Measurements from ENCODE around the gene LRRC1.
A peak's percentile ranks its signal among the peaks of the same experiment; 100 is the strongest.
"Not testable (repeated sequence)": the region's sequence is repeated elsewhere in the genome, so short reads cannot be mapped to it uniquely, and the experiment has no call there.

The LRRC1 gene

DNA sequence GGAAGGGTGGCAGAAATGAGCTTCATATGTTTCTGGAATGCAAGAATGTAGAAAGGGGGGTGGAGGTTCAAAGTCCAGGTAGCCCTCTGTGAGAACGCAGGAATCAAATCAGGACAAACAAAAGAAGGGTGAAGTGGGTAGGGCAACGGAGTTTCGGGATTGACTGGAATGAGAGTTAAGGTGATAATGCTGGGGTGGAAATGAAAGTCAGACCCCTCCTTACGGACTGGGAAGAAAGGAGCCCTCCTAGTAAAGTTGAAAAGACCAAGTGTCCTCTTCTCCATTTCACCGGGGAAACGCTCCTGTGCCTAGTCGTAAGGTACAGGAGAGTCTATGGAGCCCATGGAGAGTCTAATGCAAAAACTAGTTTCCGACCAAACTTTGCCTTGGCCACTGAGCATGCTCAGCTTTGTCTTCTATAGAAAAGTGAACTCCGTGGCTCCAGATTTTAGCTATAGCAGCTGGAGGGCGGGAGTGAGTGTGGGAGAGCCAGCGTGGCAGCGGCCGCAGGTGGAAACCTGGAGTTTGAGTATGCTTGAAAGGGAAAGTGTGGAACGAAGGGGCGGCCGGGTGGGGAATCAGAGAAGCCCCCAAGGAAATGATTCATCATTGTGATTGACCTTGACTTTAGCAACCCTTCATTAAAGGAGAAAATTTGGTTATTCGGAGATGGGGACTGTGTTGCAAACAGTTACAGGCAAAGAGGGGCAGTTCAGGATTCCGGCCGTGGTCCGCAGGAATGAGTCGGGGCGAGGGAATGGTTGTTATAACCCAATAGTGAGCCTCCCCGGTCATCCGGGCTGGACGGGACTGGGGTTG, 1.3 kb upstream of the LRRC1 start:
- peak; percentile 17 to 22 for DNase-seq

- DNase-seq: peak; percentile 32 to 34
Measured at GRCh38 chr6:53794137-53794719, 577 bp upstream of the LRRC1 start.

DNA sequence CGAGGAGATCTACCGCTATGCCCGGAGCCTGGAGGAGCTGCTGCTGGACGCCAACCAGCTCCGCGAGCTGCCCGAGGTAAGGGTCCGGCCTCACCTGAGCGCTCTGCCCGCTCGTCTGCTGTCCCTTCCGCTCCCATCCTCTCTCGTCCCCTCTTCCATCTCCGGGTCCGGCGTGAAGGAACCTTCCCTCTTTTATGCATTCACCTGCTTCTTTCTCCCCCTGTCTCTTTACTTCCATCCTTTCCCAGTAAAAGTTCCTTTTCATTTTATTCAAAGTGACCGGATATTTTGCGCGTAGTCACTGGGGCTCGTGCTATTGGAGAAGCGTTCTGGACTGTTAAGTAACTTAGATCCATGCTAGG, 516 bp downstream of the LRRC1 start:
- no peak for DNase-seq

DNA sequence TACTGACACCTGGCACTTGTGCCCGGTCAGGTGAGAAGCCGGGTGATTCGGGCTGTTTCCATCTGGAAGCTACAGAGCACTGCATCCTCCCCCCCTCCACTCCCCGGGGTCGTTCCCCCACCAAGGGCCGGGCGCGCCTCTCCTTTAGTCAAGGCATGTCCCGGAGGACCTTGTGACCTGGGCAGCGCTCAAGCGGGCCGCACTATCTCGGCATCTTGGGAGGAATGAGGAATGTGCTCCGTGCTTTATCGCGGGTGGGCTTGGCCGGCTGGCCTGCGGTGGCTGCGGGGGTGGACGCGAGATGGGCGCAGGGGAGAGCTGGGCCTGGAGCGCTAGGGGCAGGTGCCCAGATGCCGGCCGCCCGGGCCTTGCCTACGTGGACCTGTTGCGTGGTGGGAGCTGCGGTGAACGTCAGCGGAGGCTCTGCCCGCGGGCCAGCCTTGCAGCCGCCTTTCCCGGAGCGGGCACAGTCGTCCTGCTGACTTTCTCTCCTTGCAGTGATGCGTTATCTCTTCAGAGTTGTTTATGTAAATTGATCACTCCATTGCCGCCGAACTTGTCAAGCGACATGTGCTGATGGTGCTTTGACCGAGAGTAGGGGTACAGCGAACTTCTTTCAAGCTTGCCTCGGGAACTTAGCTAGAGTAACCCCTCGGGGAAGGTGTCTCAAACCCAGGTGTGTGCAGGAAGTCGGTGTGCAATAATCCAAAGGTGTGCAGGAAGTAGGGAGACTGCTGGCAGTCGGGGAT, 1.1 kb downstream of the LRRC1 start:
- peak in 1 of 2 experiments; percentile 14 for DNase-seq

- no peak for DNase-seq
Measured at GRCh38 chr6:53796451-53796780, 1.6 kb downstream of the LRRC1 start.

DNA sequence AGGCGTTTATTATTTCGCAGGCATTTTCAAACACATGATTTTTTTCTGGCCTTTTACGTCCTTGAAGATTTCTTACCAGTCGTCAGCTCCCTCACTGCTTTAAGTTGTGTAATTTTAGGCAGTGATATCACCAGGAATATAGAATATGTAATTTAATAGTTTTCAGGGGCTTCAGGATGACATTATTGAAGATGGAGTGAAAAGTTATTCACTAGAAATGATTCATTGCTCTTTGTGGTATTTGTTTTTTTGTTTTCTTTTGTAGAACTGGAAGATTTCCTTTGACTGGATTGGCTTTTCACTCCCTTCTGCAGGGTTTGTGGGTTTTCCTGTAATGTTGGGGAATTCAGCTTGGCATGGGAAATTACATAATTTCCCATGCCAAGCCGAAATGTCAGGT, 2.0 kb downstream of the LRRC1 start:
- DNase-seq: no peak

- DNase-seq: no peak
Measured at GRCh38 chr6:53797304-53797703, 2.5 kb downstream of the LRRC1 start.

DNA sequence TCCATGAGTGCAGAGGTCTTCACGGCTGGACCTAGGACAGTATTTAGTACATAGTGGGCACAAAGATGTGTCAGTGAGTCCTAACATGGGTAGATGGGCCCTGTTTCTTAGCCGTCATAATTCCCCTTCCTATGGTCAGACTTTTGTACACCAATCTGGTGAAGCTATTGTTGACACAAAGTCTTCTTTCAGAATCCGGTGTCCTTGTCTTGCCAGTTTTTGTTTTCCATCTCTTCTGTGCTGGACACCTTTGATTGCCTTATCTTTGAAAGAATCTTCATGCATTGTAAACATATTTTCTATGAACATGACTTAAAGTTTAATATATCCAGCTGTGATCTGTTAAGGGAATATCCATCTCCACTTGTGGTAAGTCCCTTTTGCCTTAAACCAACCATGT, 4.5 kb downstream of the LRRC1 start:
- no peak for DNase-seq

- DNase-seq: no peak
Measured at GRCh38 chr6:53801022-53801421, 6.2 kb downstream of the LRRC1 start.

- DNase-seq: no peak
Measured at GRCh38 chr6:53802582-53802981, 7.8 kb downstream of the LRRC1 start.

DNA sequence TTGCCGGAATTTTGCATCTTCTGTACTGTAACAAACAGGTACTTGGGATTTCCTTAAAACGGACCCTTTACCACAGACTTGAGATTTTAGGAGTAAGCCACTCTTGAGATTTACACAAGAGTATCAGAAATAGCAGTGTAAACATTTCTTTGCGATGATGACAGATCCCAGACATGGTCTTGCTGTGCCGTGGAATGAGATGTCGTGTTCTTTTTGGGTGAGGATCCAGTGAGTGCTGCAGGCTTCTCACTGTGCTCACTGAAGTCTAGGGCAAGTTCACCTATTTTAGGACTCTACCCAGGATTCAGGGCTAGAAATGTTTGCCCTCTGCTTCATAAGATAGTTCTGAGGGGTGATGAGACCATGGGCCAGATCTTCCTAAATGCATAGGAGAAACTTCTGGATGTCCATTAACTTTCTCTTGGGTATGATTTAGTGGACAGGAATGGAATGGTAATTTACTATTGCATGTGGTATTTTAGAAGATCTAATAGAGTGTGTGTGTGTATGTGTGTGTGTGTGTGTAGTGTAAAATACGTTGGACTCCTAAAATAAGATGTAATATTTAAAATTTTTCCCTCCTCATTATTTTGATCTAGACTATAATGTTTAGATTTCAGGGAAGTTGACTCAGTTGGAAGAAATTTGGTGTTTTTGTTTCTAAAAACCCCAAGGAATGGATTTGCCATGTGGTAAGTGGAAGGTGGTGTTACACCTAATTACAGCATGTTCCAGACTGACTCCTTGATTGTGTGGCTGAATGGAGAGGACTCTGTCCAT, 8.5 kb downstream of the LRRC1 start:
- DNase-seq: no peak

GRCh38 chr6:53805016-53805415, 10.2 kb downstream of the LRRC1 start:
- DNase-seq: no peak

DNA sequence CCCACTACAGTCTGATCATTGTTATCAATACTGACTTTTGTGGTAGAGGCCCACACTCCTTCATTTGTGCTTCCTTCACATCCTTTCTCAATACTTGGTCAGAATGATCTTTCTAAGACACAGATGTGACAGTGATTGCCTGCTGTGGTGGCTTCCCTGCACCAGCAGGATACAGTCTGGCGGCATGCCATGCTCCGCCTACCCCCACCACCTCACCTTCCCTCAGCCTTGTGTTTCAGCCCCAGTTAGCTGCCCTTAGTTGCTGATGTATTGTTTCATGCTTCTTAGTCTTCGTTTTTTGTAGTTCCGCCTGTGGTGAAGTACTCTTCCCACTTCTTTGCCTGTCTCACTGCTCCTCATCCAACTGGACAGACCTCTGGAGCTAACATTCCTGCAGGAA, 10.9 kb downstream of the LRRC1 start:
- no peak for DNase-seq

- DNase-seq: not testable (repeated sequence)
Measured at GRCh38 chr6:53807606-53808005, 12.8 kb downstream of the LRRC1 start.

DNA sequence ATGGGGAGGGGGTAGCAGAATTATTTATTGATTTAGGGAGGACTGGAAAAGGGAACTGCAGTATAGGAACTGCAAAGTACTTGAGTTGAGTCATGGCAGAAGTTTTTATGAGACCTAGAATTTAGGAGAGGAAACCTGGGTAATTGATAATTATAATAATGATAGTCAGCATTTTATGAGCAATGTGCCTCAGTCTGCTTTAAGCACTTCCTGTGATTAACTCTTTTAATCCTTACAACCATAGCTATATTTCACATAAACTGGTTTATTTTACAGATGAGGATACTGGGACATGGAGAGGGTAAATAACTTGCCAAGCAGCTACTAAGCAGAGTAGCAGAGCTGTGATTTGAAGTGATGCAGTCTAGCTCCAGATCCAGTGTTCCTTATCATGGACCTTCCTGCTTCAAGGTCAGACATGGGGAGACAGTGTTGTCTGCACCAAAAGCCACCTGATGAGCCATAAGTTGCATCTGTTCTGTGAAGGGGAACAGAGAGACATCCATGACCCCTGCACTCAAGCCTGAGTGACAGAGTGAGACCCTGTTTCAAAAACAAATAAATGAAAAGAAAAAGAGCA, 13.6 kb downstream of the LRRC1 start:
- DNase-seq: no peak

DNA sequence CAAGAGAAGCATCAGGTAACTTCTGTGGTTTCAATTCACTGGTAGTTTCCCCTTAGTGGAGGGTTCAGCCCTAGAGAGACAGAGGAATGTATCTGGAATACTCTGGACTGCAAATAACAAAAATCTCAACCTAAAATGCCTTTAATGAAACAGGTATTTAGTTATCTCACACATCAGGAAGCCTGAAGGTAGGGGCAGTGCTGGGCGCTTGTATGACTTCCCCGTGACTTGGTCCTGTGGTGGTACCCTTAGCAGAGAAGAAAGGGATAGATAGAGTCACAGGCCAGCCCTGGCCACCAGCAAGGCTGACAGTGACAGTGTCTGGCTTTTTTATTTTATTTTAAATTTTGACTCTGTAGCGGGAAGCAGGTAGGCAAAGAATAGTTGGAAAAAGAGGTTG, 14.9 kb downstream of the LRRC1 start:
- DNase-seq: no peak

GRCh38 chr6:53811082-53811481, 16.3 kb downstream of the LRRC1 start:
- DNase-seq: no peak

DNA sequence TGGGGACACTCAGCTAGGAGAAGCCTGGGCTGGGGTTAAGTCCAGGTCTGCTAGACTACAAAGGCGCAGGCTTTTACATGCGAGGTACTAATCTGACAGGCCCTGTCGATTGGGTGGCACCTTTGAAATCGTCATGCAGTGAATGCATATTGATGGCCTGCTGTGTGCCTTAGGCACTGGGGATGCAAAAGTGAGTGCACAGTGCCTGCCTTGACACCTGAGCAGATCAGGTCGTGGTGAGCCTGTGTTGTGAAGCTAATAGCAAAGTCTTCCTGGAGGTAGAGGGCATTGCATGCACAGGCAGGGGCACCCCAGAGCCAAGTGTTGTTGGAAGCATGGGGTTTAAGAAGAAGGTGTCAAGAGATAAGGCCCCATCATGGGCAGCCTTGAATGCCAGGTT, 16.9 kb downstream of the LRRC1 start:
- no peak for DNase-seq

GRCh38 chr6:53813096-53813495, 18.3 kb downstream of the LRRC1 start:
- DNase-seq: no peak

GRCh38 chr6:53813801-53814200, 19.0 kb downstream of the LRRC1 start:
- no peak for DNase-seq

GRCh38 chr6:53814353-53814752, 19.5 kb downstream of the LRRC1 start:
- DNase-seq: no peak

GRCh38 chr6:53815381-53816119, 20.7 kb downstream of the LRRC1 start:
- DNase-seq: no peak

All from stimulated activated CD4-positive, alpha-beta T cell treated with anti-CD3 and anti-CD28 coated beads, Interleukin-4, amount 100 ng/mL, for 4 hours (primary cell).